ENCODE measurements around the gene CAPZA2. TPM values are rescaled to one million over a fixed set of nuclear protein-coding genes. Genes with fewer than 3 reads are reported as not detected.

CAPZA2 gene
- total and polyA plus RNA-seq, 10 of the 15 experiments (the other 5 are each of a cell fraction or from before 2014, with no cell fraction given), result 50.0 to 379 (median 117) TPM

DNA sequence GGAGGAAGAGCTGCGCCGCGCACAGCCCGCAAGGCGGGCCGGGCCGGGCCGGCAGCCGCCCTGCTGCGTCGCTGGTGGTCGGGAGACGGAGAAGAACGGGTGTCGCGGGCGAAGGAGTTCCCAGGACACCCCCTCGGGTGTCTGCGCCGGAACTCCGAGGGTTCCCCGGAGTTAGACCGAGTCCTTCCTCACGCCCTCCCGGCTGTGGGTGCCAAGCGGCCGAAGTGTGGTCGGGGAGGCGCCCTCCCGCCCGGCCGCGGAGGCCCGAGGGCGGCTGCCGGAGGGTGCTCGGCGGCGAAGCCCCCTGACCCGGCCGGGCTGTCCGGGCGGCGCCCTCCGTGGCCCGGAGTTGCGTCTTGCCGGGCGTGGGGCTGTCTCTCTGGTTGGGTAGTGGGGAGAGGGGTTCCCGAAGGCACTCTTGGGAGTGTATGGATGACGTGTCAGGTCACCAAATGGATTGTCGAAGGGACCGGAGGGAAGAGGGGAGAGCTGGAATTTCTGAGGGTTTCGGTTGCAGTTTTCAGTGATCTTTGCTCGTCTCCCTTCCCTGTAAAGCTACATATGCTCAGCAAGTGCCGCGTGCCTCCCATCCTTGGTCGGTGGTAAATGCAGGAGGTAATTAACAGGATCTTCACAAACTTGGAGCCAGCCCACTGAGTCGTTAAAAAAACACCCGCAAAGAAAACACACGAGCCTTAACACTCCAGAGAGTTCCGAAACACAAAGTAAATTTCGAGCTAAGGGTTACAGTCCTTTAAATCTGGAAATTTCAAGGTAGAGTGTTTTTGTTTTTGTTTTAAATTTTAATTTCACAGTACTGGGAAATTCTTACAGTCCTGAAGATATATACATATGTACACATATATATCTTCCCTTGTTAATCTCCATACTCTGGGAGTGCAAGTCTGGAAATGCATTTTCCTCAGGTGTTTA, 91.8 kb downstream of the CAPZA2 start (continued):
- TF ChIP-seq EZH2 (IDR thresholded peaks at IDR 0.05; ENCODE audit: borderline replicate concordance, control insufficient read depth, low read depth, low read length) (no peak), CREM (IDR thresholded peaks at IDR 0.05; ENCODE audit: low read depth) (peak; percentile 71), NFYA (IDR thresholded peaks at IDR 0.05; ENCODE audit: borderline replicate concordance, low read depth, low read length) (no peak), GATAD2B (conservative IDR thresholded peaks at IDR 0.05; ENCODE audit: low read depth) (peak; percentile 84; the same call in 1 of the 2 replicates), NBN (IDR thresholded peaks at IDR 0.05) (peak; percentile 56; the same call in 1 of the 2 replicates), SUZ12 (IDR thresholded peaks at IDR 0.05; ENCODE audit: unreplicated experiment) (no peak), ZSCAN29 (IDR thresholded peaks at IDR 0.05) (no peak), FOS (IDR thresholded peaks at IDR 0.05; ENCODE audit: borderline replicate concordance, extremely low read depth, insufficient read length) (no peak), EP300 (IDR thresholded peaks at IDR 0.05; ENCODE audit: borderline replicate concordance in 1 of 2, control insufficient read depth in 1 of 2, low read depth in 2 of 2, low read length in 2 of 2) (0 out of 4 replicates have a peak, but pooled peaks of 1 of the 2 experiments have one; percentile 19), HDAC2 (IDR thresholded peaks at IDR 0.05) (no peak), NR2C1 (IDR thresholded peaks at IDR 0.05) (no peak), IKZF1 (conservative IDR thresholded peaks at IDR 0.05) (peak; percentile 84), BHLHE40 (IDR thresholded peaks at IDR 0.05; ENCODE audit: borderline replicate concordance in 1 of 2, low read depth in 2 of 2, low read length in 1 of 2) (0 out of 4 replicates have a peak, but pooled peaks have one; percentile 5 to 22), CBX5 (IDR thresholded peaks at IDR 0.05; ENCODE audit: low read depth) (no peak), CHD4 (IDR thresholded peaks at IDR 0.05) (no peak), SIN3A (IDR thresholded peaks at IDR 0.05; ENCODE audit: low read depth, low read length) (0 out of 2 replicates have a peak, but pooled peaks have one; percentile 30), IKZF2 (IDR thresholded peaks at IDR 0.05) (peak; percentile 75 to 76), SRF (IDR thresholded peaks at IDR 0.05; ENCODE audit: low read depth in 2 of 2, low read length in 2 of 2) (peak in 1 of 2 experiments; percentile 79; a peak in 2 of 4 replicates), CHD1 (IDR thresholded peaks at IDR 0.05; ENCODE audit: low read depth, low read length) (no peak), ESRRA (IDR thresholded peaks at IDR 0.05; ENCODE audit: low read length) (no peak), EED (IDR thresholded peaks at IDR 0.05; ENCODE audit: low read depth) (peak; percentile 78), RAD51 (IDR thresholded peaks at IDR 0.05) (no peak), SREBF1 (IDR thresholded peaks at IDR 0.05; ENCODE audit: low read length) (no peak), MLLT1 (IDR thresholded peaks at IDR 0.05) (peak; percentile 99), ZZZ3 (IDR thresholded peaks at IDR 0.05; ENCODE audit: control insufficient read depth, insufficient read length, low read depth) (no peak), NFIC (IDR thresholded peaks at IDR 0.05; ENCODE audit: low read depth, low read length) (no peak), RUNX3 (IDR thresholded peaks at IDR 0.05; ENCODE audit: low read length) (0 out of 2 replicates have a peak, but pooled peaks have one; percentile 14), CREB1 (IDR thresholded peaks at IDR 0.05; ENCODE audit: low read depth) (peak; percentile 70; the same call in 1 of the 2 replicates)
- TF ChIP-seq, protein P1, sequence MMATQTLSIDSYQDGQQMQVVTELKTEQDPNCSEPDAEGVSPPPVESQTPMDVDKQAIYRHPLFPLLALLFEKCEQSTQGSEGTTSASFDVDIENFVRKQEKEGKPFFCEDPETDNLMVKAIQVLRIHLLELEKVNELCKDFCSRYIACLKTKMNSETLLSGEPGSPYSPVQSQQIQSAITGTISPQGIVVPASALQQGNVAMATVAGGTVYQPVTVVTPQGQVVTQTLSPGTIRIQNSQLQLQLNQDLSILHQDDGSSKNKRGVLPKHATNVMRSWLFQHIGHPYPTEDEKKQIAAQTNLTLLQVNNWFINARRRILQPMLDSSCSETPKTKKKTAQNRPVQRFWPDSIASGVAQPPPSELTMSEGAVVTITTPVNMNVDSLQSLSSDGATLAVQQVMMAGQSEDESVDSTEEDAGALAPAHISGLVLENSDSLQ (IDR thresholded peaks at IDR 0.05), result no peak

Measured in GM12878 (cell line).